Endodermal cell (in vitro differentiated cells): ENCODE results near the gene SCIN. TPM values are rescaled to one million over a fixed set of nuclear protein-coding genes. Genes with fewer than 3 reads are reported as not detected.

ENCODE experiments used
- DNase-seq: peaks from one replicate; pipeline ENCODE4 v3.0.0-alpha.2; 2017
- H3K27ac ChIP-seq: 2 replicates; pipeline ENCODE4 v1.5.1; 2013; ENCODE audit warnings: mild to moderate bottlenecking, low read depth, low read length, moderate library complexity
- H3K27me3 ChIP-seq: 2 replicates; pipeline ENCODE4 v1.6.1; 2013; ENCODE audit warnings: mild to moderate bottlenecking, low read length, moderate library complexity; ENCODE audit not compliant: insufficient read depth, control insufficient read depth, poor library complexity, severe bottlenecking
- H3K36me3 ChIP-seq: 2 replicates; pipeline ENCODE4 v1.7.0; 2013; ENCODE audit warnings: mild to moderate bottlenecking, low read length, moderate library complexity; ENCODE audit not compliant: control insufficient read depth, insufficient read depth
- H3K4me1 ChIP-seq: one replicate; pipeline ENCODE4 v1.7.0; 2013; ENCODE audit warnings: low read length; ENCODE audit not compliant: control insufficient read depth, insufficient read depth
- H3K4me3 ChIP-seq: 2 replicates; pipeline ENCODE4 v1.5.1; 2013; ENCODE audit warnings: mild to moderate bottlenecking, low read length, moderate library complexity
- H3K9ac ChIP-seq: 2 replicates; pipeline ENCODE4 v1.6.1; 2013; ENCODE audit warnings: mild to moderate bottlenecking, low read length, moderate library complexity; ENCODE audit not compliant: poor library complexity, severe bottlenecking; ENCODE audit errors: extremely low read depth
- H3K9me3 ChIP-seq: 2 replicates; pipeline ENCODE4 v1.6.1; 2013; ENCODE audit warnings: mild to moderate bottlenecking, low read length, moderate library complexity; ENCODE audit not compliant: control insufficient read depth
- H3K27ac Mint-ChIP-seq: 2 replicates; pipeline ENCODE4 v1.8.0; 2020; ENCODE audit warnings: mixed read lengths
- H3K27me3 Mint-ChIP-seq: 2 replicates; pipeline ENCODE4 v1.8.0; 2021; ENCODE audit warnings: mild to moderate bottlenecking, mixed read lengths; ENCODE audit not compliant: insufficient read depth
- H3K36me3 Mint-ChIP-seq: 2 replicates; pipeline ENCODE4 v1.8.0; 2020; ENCODE audit warnings: low read depth, mixed read lengths
- H3K4me1 Mint-ChIP-seq: 2 replicates; pipeline ENCODE4 v1.8.0; 2020; ENCODE audit warnings: mixed read lengths
- H3K4me3 Mint-ChIP-seq: 2 replicates; pipeline ENCODE4 v1.8.0; 2020; ENCODE audit warnings: mild to moderate bottlenecking, moderate library complexity, mixed read lengths
- H3K9me3 Mint-ChIP-seq: 2 replicates; pipeline ENCODE4 v1.8.0; 2020; ENCODE audit warnings: mild to moderate bottlenecking, mixed read lengths
- CTCF ChIP-seq: fragments of 200-600 bp; sonication (generic); conservative IDR thresholded peaks from 2 replicates; pipeline ENCODE4 v1.5.0; 2021; ENCODE audit warnings: antibody characterized with exemption, mild to moderate bottlenecking
- WGBS, 2 experiments: methylation state at CpG; one replicate each; pipeline versions ENCODE4 v1.1.5 to v1.1.7; 2013; ENCODE audit warnings: missing lambda C conversion rate in 2 of 2, mixed read lengths in 1 of 2; ENCODE audit not compliant: insufficient coverage in 1 of 2, insufficient read length in 1 of 2; 5-methylcytosine and 5-hydroxymethylcytosine counted together
- total RNA-seq, 2 donors: library from RNA; stranded (reverse); fragmentation: NEBNext Ultra II Directional in 1 of 2; extraction: Animal tissue kit (Norgen Biotek cat#: 25700) in 1 of 2; gene quantifications; 2 replicates in 1 of 2; 3 replicates in 1 of 2; pipeline ENCODE4 v1.2.1, GENCODE V29; 2021

Gene SCIN
- total RNA-seq, 2 donors from 2014 or later: 0.15 TPM; not detected in 1

DNA sequence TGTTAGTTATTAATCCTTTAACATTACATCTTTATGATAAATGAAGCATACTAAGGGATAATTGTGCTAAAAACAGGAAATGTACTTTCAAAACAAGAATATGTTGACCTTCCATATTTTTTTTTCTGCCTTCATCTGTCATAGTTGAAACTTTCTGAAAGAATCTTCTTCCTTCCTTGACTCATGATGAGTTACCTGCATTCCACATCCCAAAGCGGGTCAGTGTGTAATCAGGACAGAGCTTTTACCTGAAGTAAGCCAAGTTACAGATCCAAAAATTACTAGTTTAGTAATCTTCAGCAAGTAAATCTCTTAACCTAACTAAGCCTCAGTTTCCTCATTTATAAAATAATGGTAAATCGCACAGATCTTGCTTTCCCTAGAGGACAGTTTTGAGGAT is 103.5 kb downstream of the SCIN start:
- Mint-ChIP-seq H3K9me3 (peaks cover 26% of the 10 kb centered on the region), H3K36me3 (peaks cover 2% of the 10 kb centered on the region), H3K4me1 (no peaks in the 10 kb centered on the region), H3K27ac (no peak overlapping the region), H3K4me3 (no peak overlapping the region), H3K27me3 (no peaks in the 10 kb centered on the region)
- no peaks in the 10 kb centered on the region for H3K27me3 ChIP-seq
- no peaks in the 10 kb centered on the region for H3K36me3 ChIP-seq
- peaks cover 11% of the 10 kb centered on the region for H3K9me3 ChIP-seq
- H3K4me1 ChIP-seq: no peaks in the 10 kb centered on the region
- H3K4me3 ChIP-seq: no peak overlapping the region
- 97 to 100% methylated on average over 1 to 2 of the region's 2 CpGs for WGBS, 2 experiments
- H3K27ac ChIP-seq: no peak overlapping the region
- no peak for TF ChIP-seq CTCF
- DNase-seq: no peak
- H3K9ac ChIP-seq: no peak overlapping the region

DNA sequence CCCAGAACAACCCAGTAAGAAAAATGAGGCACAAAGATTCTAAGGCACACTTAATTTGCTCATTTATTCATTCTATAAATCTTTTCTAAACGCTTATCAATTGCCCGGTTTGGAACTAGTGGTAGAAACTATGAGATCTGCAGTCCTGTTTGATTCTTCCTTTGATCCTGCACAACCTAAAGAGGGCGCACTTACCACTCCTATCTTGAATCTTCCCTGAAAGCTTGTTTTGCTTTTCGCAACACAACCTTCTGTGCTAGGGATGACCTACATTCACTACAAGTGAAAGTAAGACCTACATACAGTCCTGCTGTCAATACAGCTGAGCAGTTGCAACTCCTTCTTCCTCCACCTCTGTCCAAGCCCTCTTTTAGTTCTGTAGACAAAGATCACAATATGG is 104.3 kb downstream of the SCIN start:
- H3K9me3 ChIP-seq: peaks cover 11% of the 10 kb centered on the region
- DNase-seq: peak; percentile 70
- peak; percentile 73 for TF ChIP-seq CTCF
- no peak overlapping the region for H3K4me3 Mint-ChIP-seq
- H3K27ac Mint-ChIP-seq: no peak overlapping the region
- no peaks in the 10 kb centered on the region for H3K36me3 ChIP-seq
- H3K27me3 ChIP-seq: no peaks in the 10 kb centered on the region
- H3K9ac ChIP-seq: no peak overlapping the region
- H3K27ac ChIP-seq: no peak overlapping the region
- WGBS, 2 experiments: 86 to 95% methylated on average over 3 to 4 of the region's 4 CpGs
- no peaks in the 10 kb centered on the region for H3K27me3 Mint-ChIP-seq
- H3K4me1 ChIP-seq: no peaks in the 10 kb centered on the region
- no peaks in the 10 kb centered on the region for H3K4me1 Mint-ChIP-seq
- peaks cover 2% of the 10 kb centered on the region for H3K36me3 Mint-ChIP-seq
- no peak overlapping the region for H3K4me3 ChIP-seq
- peaks cover 26% of the 10 kb centered on the region for H3K9me3 Mint-ChIP-seq

- no peak for DNase-seq
- Histone ChIP-seq H3K27ac (no peak overlapping the region), H3K4me1 (peaks cover 2% of the 10 kb centered on the region), H3K9ac (no peak overlapping the region), H3K4me3 (no peak overlapping the region), H3K36me3 (no peaks in the 10 kb centered on the region), H3K27me3 (no peaks in the 10 kb centered on the region), H3K9me3 (no peaks in the 10 kb centered on the region)
- Mint-ChIP-seq H3K27ac (no peak overlapping the region), H3K9me3 (no peaks in the 10 kb centered on the region), H3K36me3 (peaks cover 1% of the 10 kb centered on the region), H3K27me3 (no peaks in the 10 kb centered on the region), H3K4me3 (no peak overlapping the region), H3K4me1 (peaks cover 25% of the 10 kb centered on the region)
- 86 to 91% methylated on average over 1 to 2 of the region's 2 CpGs for WGBS, 2 experiments
- TF ChIP-seq CTCF: peak; percentile 58
These were observed 113.4 kb downstream of the SCIN start for GRCh38 chr7:12683678-12684585.
